Measurements from ENCODE around the gene PPFIA4.

Gene PPFIA4

DNA sequence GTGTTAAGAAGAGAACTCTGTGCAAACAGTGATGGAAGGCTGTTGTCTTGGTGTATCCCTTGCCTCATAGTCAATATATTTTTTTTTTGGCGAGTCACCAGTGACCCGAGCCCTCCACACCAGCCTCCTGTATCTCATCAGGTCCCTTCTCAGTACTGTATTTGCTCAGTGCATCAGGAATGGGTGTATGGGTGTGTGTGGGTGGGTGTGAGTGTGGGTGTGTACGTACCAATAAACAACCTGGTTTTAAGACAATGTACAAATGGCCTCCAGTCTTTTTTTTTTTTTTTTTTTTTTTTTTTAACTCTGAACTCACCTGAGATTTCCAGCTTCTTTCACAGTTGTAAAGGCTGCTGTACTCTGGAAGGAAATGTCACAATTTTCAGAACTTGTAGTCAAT lies 52.2 kb downstream of the PPFIA4 start:
- no peak for DNase-seq (ENCODE audit: low read depth, low spot score)
- in situ Hi-C loops (cut with HindIII; ENCODE audit: low sequenced_read_pairs) = no loop called here
- H3K4me3 ChIP-seq (ENCODE audit: low read depth, low read length) = no peak overlapping the region
- no peak for TF ChIP-seq CTCF (IDR thresholded peaks at IDR 0.05; ENCODE audit: low read depth, low read length)

DNA sequence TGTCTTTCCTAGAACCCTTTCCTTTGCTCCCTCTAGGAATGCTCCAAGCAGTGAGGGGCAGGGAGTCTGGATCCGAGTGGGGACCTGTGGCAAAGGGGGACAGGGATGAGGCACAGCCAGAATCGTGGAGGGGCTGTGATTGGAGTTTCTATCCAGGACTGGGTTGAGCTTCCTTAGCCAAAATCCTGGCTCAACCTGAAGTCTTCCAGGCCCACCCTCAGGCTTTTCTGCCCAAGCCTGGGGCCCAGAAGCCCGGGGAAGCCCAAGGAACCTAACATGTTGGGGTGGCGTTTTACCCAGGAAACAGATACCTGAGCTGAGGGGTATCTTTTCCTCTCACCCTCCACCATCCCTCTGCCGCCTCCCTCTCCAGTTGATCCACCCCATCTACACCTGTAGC lies 54.2 kb downstream of the PPFIA4 start:
- no peak overlapping the region for H3K4me3 ChIP-seq (ENCODE audit: low read depth, low read length)
- TF ChIP-seq CTCF (IDR thresholded peaks at IDR 0.05; ENCODE audit: low read depth, low read length) = no peak
- in situ Hi-C loops (cut with HindIII; ENCODE audit: low sequenced_read_pairs) = no loop called here
- DNase-seq (ENCODE audit: low read depth, low spot score) = no peak

DNA sequence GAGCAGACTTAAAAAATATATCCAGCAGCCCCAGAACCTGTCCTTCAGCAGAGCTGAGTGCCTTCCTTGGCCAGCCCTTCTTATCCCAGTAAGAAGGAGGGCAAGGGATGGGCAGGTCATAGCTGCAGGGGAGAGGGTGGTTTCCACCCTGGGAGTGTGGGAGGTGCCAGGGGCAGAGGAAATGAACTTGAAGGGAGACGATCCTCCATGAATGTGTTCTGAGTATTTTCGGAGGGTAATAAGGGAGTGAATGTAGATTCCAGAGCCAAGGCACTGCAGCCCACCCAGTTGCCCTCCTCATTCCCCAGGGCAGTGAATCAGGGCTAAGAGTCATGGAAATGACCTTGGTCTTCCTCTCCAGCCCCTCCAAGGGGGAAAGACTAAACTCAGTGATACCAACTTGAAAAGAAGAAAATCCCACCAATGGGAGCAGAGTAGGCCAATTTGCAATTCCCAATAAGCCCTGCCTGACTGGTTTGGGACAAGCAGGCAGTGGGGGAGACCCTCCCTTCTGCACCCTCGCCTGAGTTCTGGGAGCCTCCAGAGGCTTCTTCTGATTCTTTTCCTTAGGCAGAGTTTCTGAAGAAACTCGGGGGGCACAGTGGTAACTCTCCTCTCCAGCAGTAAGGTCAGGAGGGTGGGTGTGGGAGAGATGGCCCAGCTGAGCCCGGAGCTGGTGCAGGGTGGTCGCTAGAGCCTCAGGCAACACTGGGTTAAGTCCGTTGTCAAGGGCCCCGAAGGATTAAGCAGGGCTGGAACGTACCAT lies 55.4 kb downstream of the PPFIA4 start:
- no peak for DNase-seq (ENCODE audit: low read depth, low spot score)
- TF ChIP-seq CTCF (IDR thresholded peaks at IDR 0.05; ENCODE audit: low read depth, low read length) = no peak
- in situ Hi-C loops (cut with HindIII; ENCODE audit: low sequenced_read_pairs) = no loop called here
- H3K4me3 ChIP-seq (ENCODE audit: low read depth, low read length) = no peak overlapping the region

DNA sequence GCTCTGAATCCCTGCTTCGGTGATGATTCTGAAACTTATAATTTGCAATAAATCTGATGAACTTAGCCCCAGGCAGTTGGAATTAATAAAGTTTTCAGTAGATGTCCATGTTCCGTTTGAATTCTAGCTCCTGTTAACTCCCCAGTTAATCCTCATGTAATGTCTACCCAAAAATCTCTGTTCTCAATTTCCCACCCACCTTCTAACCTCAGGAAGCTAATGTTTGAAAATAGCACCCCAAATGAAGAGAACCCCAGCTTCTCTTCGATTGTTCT lies 55.9 kb downstream of the PPFIA4 start:
- H3K4me3 ChIP-seq (ENCODE audit: low read depth, low read length) = no peak overlapping the region
- no peak for TF ChIP-seq CTCF (IDR thresholded peaks at IDR 0.05; ENCODE audit: low read depth, low read length)
- DNase-seq (ENCODE audit: low read depth, low spot score) = no peak
- in situ Hi-C loops (cut with HindIII; ENCODE audit: low sequenced_read_pairs) = no loop called here

GRCh38 chr1:203082571-203083462 lies 56.5 kb downstream of the PPFIA4 start:
- no peak for DNase-seq (ENCODE audit: low read depth, low spot score)
- in situ Hi-C loops (cut with HindIII; ENCODE audit: low sequenced_read_pairs) = no loop called here
- no peak for TF ChIP-seq CTCF (IDR thresholded peaks at IDR 0.05; ENCODE audit: low read depth, low read length)
- no peak overlapping the region for H3K4me3 ChIP-seq (ENCODE audit: low read depth, low read length)

GRCh38 chr1:203083463-203083921 lies 57.2 kb downstream of the PPFIA4 start:
- H3K4me3 ChIP-seq (ENCODE audit: low read depth, low read length) = no peak overlapping the region
- no peak for DNase-seq (ENCODE audit: low read depth, low spot score)
- in situ Hi-C loops (cut with HindIII; ENCODE audit: low sequenced_read_pairs) = no loop called here
- TF ChIP-seq CTCF (IDR thresholded peaks at IDR 0.05; ENCODE audit: low read depth, low read length) = no peak

Measured in astrocyte of the spinal cord (primary cell).